ENCODE results near the gene CD300LF. TPM values are rescaled to one million over a fixed set of nuclear protein-coding genes. Genes with fewer than 3 reads are reported as not detected.

CD300LF gene
- total and polyA plus RNA-seq, 10 of the 15 experiments (the other 5 are each of a cell fraction or from before 2014, with no cell fraction given) = 0.15 TPM; not detected in 9

- TF ChIP-seq RCOR1 (conservative IDR thresholded peaks at IDR 0.05; ENCODE audit: low read depth, low read length) = no peak
- TF ChIP-seq ZBED1 (IDR thresholded peaks at IDR 0.05; ENCODE audit: borderline replicate concordance) = no peak
- no peak for TF ChIP-seq NR2C2 (IDR thresholded peaks at IDR 0.05; ENCODE audit: borderline replicate concordance, control insufficient read depth, insufficient read length, low read depth)
- no peak for TF ChIP-seq SMAD1 (IDR thresholded peaks at IDR 0.05; ENCODE audit: low read depth, partially characterized antibody)
- TF ChIP-seq HDGF (IDR thresholded peaks at IDR 0.05) = no peak
- TF ChIP-seq ZNF384 (IDR thresholded peaks at IDR 0.05; ENCODE audit: borderline replicate concordance, low read depth, low read length) = no peak
- no peak for TF ChIP-seq MEF2A (IDR thresholded peaks at IDR 0.05; ENCODE audit: insufficient read depth, low read depth, low read length)
- TF ChIP-seq BCLAF1 (IDR thresholded peaks at IDR 0.05) = no peak
- TF ChIP-seq BACH1 (IDR thresholded peaks at IDR 0.05; ENCODE audit: borderline replicate concordance) = no peak
- TF ChIP-seq ZNF687 (IDR thresholded peaks at IDR 0.05) = peak; percentile 48; the same call in 1 of the 2 replicates
- peak; percentile 75 for TF ChIP-seq NKRF (conservative IDR thresholded peaks at IDR 0.05)
- 0 out of 2 replicates have a peak, but pooled peaks have one; percentile 49 for TF ChIP-seq DPF2 (IDR thresholded peaks at IDR 0.05)
- no peak for TF ChIP-seq JUNB (IDR thresholded peaks at IDR 0.05)
- no peak for TF ChIP-seq SKIL (IDR thresholded peaks at IDR 0.05; ENCODE audit: low read depth, poor library complexity, severe bottlenecking)
- no peak for TF ChIP-seq USF2 (IDR thresholded peaks at IDR 0.05; ENCODE audit: borderline replicate concordance, low read depth, low read length)
- 0 out of 4 replicates have a peak, but pooled peaks of 1 of the 2 experiments have one; percentile 26 for TF ChIP-seq BHLHE40 (IDR thresholded peaks at IDR 0.05; ENCODE audit: borderline replicate concordance in 1 of 2, low read depth in 2 of 2, low read length in 1 of 2)
These were observed 36.0 kb upstream of the CD300LF start, which contains the start of gene NHERF1 (continued) for GRCh38 chr17:74748529-74749278.
